ENCODE measurements around the gene EIF4A3.
A peak's percentile ranks its signal among the peaks of the same experiment; 100 is the strongest.

The EIF4A3 gene

GRCh38 chr17:80187515-80187941 is 40.6 kb upstream of the EIF4A3 start:
- no peaks in the 10 kb centered on the region for H3K36me3 ChIP-seq (ENCODE audit: control insufficient read depth in 1 of 2, insufficient read depth in 2 of 2, low read length in 2 of 2)
- no peak overlapping the region for H2BK12ac ChIP-seq (ENCODE audit: low read length)
- no peak overlapping the region for H4K12ac ChIP-seq (ENCODE audit: low read depth, low read length)
- peak in 1 of 2 donors; percentile 28 for DNase-seq
- no peak overlapping the region for H3K4me2 ChIP-seq (ENCODE audit: low read length)
- no peak overlapping the region for H3K18ac ChIP-seq (ENCODE audit: low read length)
- no peak overlapping the region for H3K23ac ChIP-seq (ENCODE audit: low read length)
- WGBS (ENCODE audit: extremely low coverage, insufficient coverage, insufficient read length): no CpG with 5 or more reads among the region's 18 CpGs
- no peak overlapping the region for H4K91ac ChIP-seq (ENCODE audit: low read depth, low read length)
- no peak overlapping the region for H3K9ac ChIP-seq (ENCODE audit: low read length)
- H3K4ac ChIP-seq (ENCODE audit: low read depth, low read length): no peak overlapping the region
- H3K79me1 ChIP-seq (ENCODE audit: low read length): no peaks in the 10 kb centered on the region
- no peaks in the 10 kb centered on the region for H3K79me2 ChIP-seq (ENCODE audit: control insufficient read depth, insufficient read depth, low read length, poor library complexity)
- no peaks in the 10 kb centered on the region for H3K4me1 ChIP-seq (ENCODE audit: control insufficient read depth in 1 of 2, insufficient read depth in 2 of 2, low read length in 2 of 2)
- H3K27ac ChIP-seq (ENCODE audit: low read depth, low read length): no peak overlapping the region
- H2AK5ac ChIP-seq (ENCODE audit: low read length): no peak overlapping the region
- no peak overlapping the region for H3K14ac ChIP-seq (ENCODE audit: low read length)
- H3K9me3 ChIP-seq (ENCODE audit: insufficient read depth, low read depth, low read length): peaks cover 2% of the 10 kb centered on the region
- H2BK5ac ChIP-seq (ENCODE audit: low read depth, low read length, poor library complexity): no peak overlapping the region
- H3K27me3 ChIP-seq (ENCODE audit: insufficient read depth, low read length): no peaks in the 10 kb centered on the region
- no peak overlapping the region for H2BK120ac ChIP-seq (ENCODE audit: insufficient read depth, low read length, poor library complexity)
- no peak overlapping the region for H2AFZ ChIP-seq (ENCODE audit: insufficient read depth, low read length, poor library complexity)
- H3K4me3 ChIP-seq (ENCODE audit: low read depth, low read length): no peak overlapping the region
- no peak overlapping the region for H4K8ac ChIP-seq (ENCODE audit: low read depth, low read length)

- no peaks in the 10 kb centered on the region for H3K4me1 ChIP-seq (ENCODE audit: control insufficient read depth in 1 of 2, insufficient read depth in 2 of 2, low read length in 2 of 2)
- H2BK12ac ChIP-seq (ENCODE audit: low read length): no peak overlapping the region
- H2AK5ac ChIP-seq (ENCODE audit: low read length): no peak overlapping the region
- H3K14ac ChIP-seq (ENCODE audit: low read length): no peak overlapping the region
- H4K8ac ChIP-seq (ENCODE audit: low read depth, low read length): no peak overlapping the region
- peak; percentile 66 to 72 for DNase-seq
- H3K36me3 ChIP-seq (ENCODE audit: control insufficient read depth in 1 of 2, insufficient read depth in 2 of 2, low read length in 2 of 2): no peaks in the 10 kb centered on the region
- no peaks in the 10 kb centered on the region for H3K79me2 ChIP-seq (ENCODE audit: control insufficient read depth, insufficient read depth, low read length, poor library complexity)
- H4K91ac ChIP-seq (ENCODE audit: low read depth, low read length): no peak overlapping the region
- H3K9me3 ChIP-seq (ENCODE audit: insufficient read depth, low read depth, low read length): peaks cover 2% of the 10 kb centered on the region
- H3K27ac ChIP-seq (ENCODE audit: low read depth, low read length): no peak overlapping the region
- no peak overlapping the region for H2BK120ac ChIP-seq (ENCODE audit: insufficient read depth, low read length, poor library complexity)
- H3K4ac ChIP-seq (ENCODE audit: low read depth, low read length): no peak overlapping the region
- no peak overlapping the region for H4K12ac ChIP-seq (ENCODE audit: low read depth, low read length)
- no peak overlapping the region for H3K9ac ChIP-seq (ENCODE audit: low read length)
- H2AFZ ChIP-seq (ENCODE audit: insufficient read depth, low read length, poor library complexity): no peak overlapping the region
- H3K4me2 ChIP-seq (ENCODE audit: low read length): no peak overlapping the region
- no CpG with 5 or more reads among the region's 16 CpGs for WGBS (ENCODE audit: extremely low coverage, insufficient coverage, insufficient read length)
- no peaks in the 10 kb centered on the region for H3K27me3 ChIP-seq (ENCODE audit: insufficient read depth, low read length)
- no peak overlapping the region for H2BK5ac ChIP-seq (ENCODE audit: low read depth, low read length, poor library complexity)
- no peak overlapping the region for H3K4me3 ChIP-seq (ENCODE audit: low read depth, low read length)
- no peak overlapping the region for H3K18ac ChIP-seq (ENCODE audit: low read length)
- no peak overlapping the region for H3K23ac ChIP-seq (ENCODE audit: low read length)
- H3K79me1 ChIP-seq (ENCODE audit: low read length): no peaks in the 10 kb centered on the region
These were observed 40.2 kb upstream of the EIF4A3 start for GRCh38 chr17:80187090-80187489.

GRCh38 chr17:80185968-80186367 is 39.0 kb upstream of the EIF4A3 start:
- WGBS (ENCODE audit: extremely low coverage, insufficient coverage, insufficient read length): no CpG with 5 or more reads among the region's 9 CpGs
- H3K27me3 ChIP-seq (ENCODE audit: insufficient read depth, low read length): no peaks in the 10 kb centered on the region

GRCh38 chr17:80184423-80184714 is 37.4 kb upstream of the EIF4A3 start:
- H4K91ac ChIP-seq (ENCODE audit: low read depth, low read length): no peak overlapping the region
- no peak overlapping the region for H3K9ac ChIP-seq (ENCODE audit: low read length)
- H2BK120ac ChIP-seq (ENCODE audit: insufficient read depth, low read length, poor library complexity): no peak overlapping the region
- H3K18ac ChIP-seq (ENCODE audit: low read length): no peak overlapping the region
- no peak overlapping the region for H2AFZ ChIP-seq (ENCODE audit: insufficient read depth, low read length, poor library complexity)
- no peak overlapping the region for H4K12ac ChIP-seq (ENCODE audit: low read depth, low read length)
- H3K4me3 ChIP-seq (ENCODE audit: low read depth, low read length): no peak overlapping the region
- WGBS (ENCODE audit: extremely low coverage, insufficient coverage, insufficient read length): no CpG with 5 or more reads among the region's 10 CpGs
- H4K8ac ChIP-seq (ENCODE audit: low read depth, low read length): no peak overlapping the region
- H3K27ac ChIP-seq (ENCODE audit: low read depth, low read length): no peak overlapping the region
- H3K4me1 ChIP-seq (ENCODE audit: control insufficient read depth in 1 of 2, insufficient read depth in 2 of 2, low read length in 2 of 2): no peaks in the 10 kb centered on the region
- H3K4me2 ChIP-seq (ENCODE audit: low read length): no peak overlapping the region
- H2BK12ac ChIP-seq (ENCODE audit: low read length): no peak overlapping the region
- peaks cover 2% of the 10 kb centered on the region for H3K9me3 ChIP-seq (ENCODE audit: insufficient read depth, low read depth, low read length)
- DNase-seq: no peak
- no peak overlapping the region for H3K23ac ChIP-seq (ENCODE audit: low read length)
- no peak overlapping the region for H3K14ac ChIP-seq (ENCODE audit: low read length)
- no peaks in the 10 kb centered on the region for H3K36me3 ChIP-seq (ENCODE audit: control insufficient read depth in 1 of 2, insufficient read depth in 2 of 2, low read length in 2 of 2)
- no peak overlapping the region for H2BK5ac ChIP-seq (ENCODE audit: low read depth, low read length, poor library complexity)
- no peaks in the 10 kb centered on the region for H3K27me3 ChIP-seq (ENCODE audit: insufficient read depth, low read length)
- no peak overlapping the region for H2AK5ac ChIP-seq (ENCODE audit: low read length)
- no peaks in the 10 kb centered on the region for H3K79me1 ChIP-seq (ENCODE audit: low read length)
- H3K4ac ChIP-seq (ENCODE audit: low read depth, low read length): no peak overlapping the region
- H3K79me2 ChIP-seq (ENCODE audit: control insufficient read depth, insufficient read depth, low read length, poor library complexity): no peaks in the 10 kb centered on the region

More at GRCh38 chr17:80185968-80186367, 39.0 kb upstream of the EIF4A3 start:
- Histone ChIP-seq H3K79me1 (ENCODE audit: low read length) (no peaks in the 10 kb centered on the region), H3K4me3 (ENCODE audit: low read depth, low read length) (no peak overlapping the region), H3K4me1 (ENCODE audit: control insufficient read depth in 1 of 2, insufficient read depth in 2 of 2, low read length in 2 of 2) (no peaks in the 10 kb centered on the region), H3K9ac (ENCODE audit: low read length) (no peak overlapping the region), H3K9me3 (ENCODE audit: insufficient read depth, low read depth, low read length) (peaks cover 2% of the 10 kb centered on the region), H2BK12ac (ENCODE audit: low read length) (no peak overlapping the region), H3K14ac (ENCODE audit: low read length) (no peak overlapping the region), H2AK5ac (ENCODE audit: low read length) (no peak overlapping the region), H2BK120ac (ENCODE audit: insufficient read depth, low read length, poor library complexity) (no peak overlapping the region), H3K23ac (ENCODE audit: low read length) (no peak overlapping the region), H3K27ac (ENCODE audit: low read depth, low read length) (no peak overlapping the region), H4K12ac (ENCODE audit: low read depth, low read length) (no peak overlapping the region), H2BK5ac (ENCODE audit: low read depth, low read length, poor library complexity) (no peak overlapping the region), H3K4ac (ENCODE audit: low read depth, low read length) (no peak overlapping the region), H2AFZ (ENCODE audit: insufficient read depth, low read length, poor library complexity) (no peak overlapping the region), H4K8ac (ENCODE audit: low read depth, low read length) (no peak overlapping the region), H3K36me3 (ENCODE audit: control insufficient read depth in 1 of 2, insufficient read depth in 2 of 2, low read length in 2 of 2) (no peaks in the 10 kb centered on the region), H3K18ac (ENCODE audit: low read length) (no peak overlapping the region), H4K91ac (ENCODE audit: low read depth, low read length) (no peak overlapping the region), H3K79me2 (ENCODE audit: control insufficient read depth, insufficient read depth, low read length, poor library complexity) (no peaks in the 10 kb centered on the region), H3K4me2 (ENCODE audit: low read length) (no peak overlapping the region)
- no peak for DNase-seq

Data from trophoblast cell (in vitro differentiated cells and primary cell).